PC-9 (cell line): ENCODE data around the gene POMGNT2. TPM values are rescaled to one million over a fixed set of nuclear protein-coding genes. Genes with fewer than 3 reads are reported as not detected.

ENCODE experiments used
- Bru-seq: library from RNA; stranded (reverse); fragments of 400-500 nt; gene quantifications from one replicate; lab custom pipeline; 2021; lab: Mats Ljungman, UMichigan
- BruChase-seq, 2 experiments: library from RNA; stranded (reverse); fragments of 400-500 nt; gene quantifications; one replicate each; lab custom pipeline; 2021; lab: Mats Ljungman, UMichigan
- BruUV-seq: library from RNA; stranded (reverse); fragments of 400-500 nt; replicated peaks from 2 replicates; lab custom pipeline; 2021; lab: Mats Ljungman, UMichigan
- CTCF ChIA-PET: fragments of 300-600 bp; sonication (Branson Sonifier 250); formaldehyde crosslinking; loops from one replicate; lab custom pipeline; 2022; ENCODE audit warnings: antibody characterized with exemption; lab: Charles Lee
- POLR2A ChIA-PET: fragments of 300-600 bp; sonication (Branson Sonifier 250); formaldehyde crosslinking; loops from one replicate; lab custom pipeline; 2022; ENCODE audit warnings: antibody characterized with exemption; ENCODE audit not compliant: unreplicated experiment; lab: Charles Lee
- DNase-seq, 2 experiments: peaks; one replicate each; pipeline versions ENCODE4 v3.0.0 to v3.0.0-alpha.2; 2015 to 2022; ENCODE audit warnings: mixed read lengths in 1 of 2
- H2AFZ ChIP-seq: fragments of 200-600 bp; sonication (generic); 2 replicates; pipeline ENCODE4 v1.8.1; 2017; ENCODE audit warnings: antibody characterized with exemption
- H3F3A ChIP-seq: fragments of 200-600 bp; sonication (generic); 2 replicates; pipeline ENCODE4 v1.8.1; 2017; ENCODE audit warnings: antibody characterized with exemption, mild to moderate bottlenecking, low read depth; ENCODE audit not compliant: insufficient read depth
- H3K27ac ChIP-seq: fragments of 200-600 bp; sonication (generic); 2 replicates; pipeline ENCODE4 v1.6.1; 2016; ENCODE audit warnings: mixed run types
- H3K27me3 ChIP-seq: fragments of 200-600 bp; sonication (generic); 2 replicates; pipeline ENCODE4 v1.6.1; 2016; ENCODE audit warnings: low read depth, mixed run types; ENCODE audit not compliant: insufficient read depth
- H3K36me3 ChIP-seq: fragments of 200-600 bp; sonication (generic); 2 replicates; pipeline ENCODE4 v1.6.1; 2016; ENCODE audit warnings: low read depth, mixed run types
- H3K4me1 ChIP-seq: fragments of 200-600 bp; sonication (generic); replicated peaks from 2 replicates; pipeline ENCODE4 v1.6.1; 2016; ENCODE audit warnings: mixed run types; ENCODE audit not compliant: insufficient read depth
- H3K4me2 ChIP-seq: fragments of 200-600 bp; sonication (generic); 2 replicates; pipeline ENCODE4 v1.6.1; 2017; ENCODE audit warnings: mixed run types
- H3K4me3 ChIP-seq: fragments of 200-600 bp; sonication (generic); 2 replicates; pipeline ENCODE4 v1.6.1; 2016; ENCODE audit warnings: mixed run types
- H3K79me2 ChIP-seq: fragments of 200-600 bp; sonication (generic); 2 replicates; pipeline ENCODE4 v1.6.1; 2017; ENCODE audit warnings: low read depth, mixed run types
- H3K9me2 ChIP-seq: fragments of 200-600 bp; sonication (generic); 2 replicates; pipeline ENCODE4 v1.8.1; 2017; ENCODE audit warnings: mild to moderate bottlenecking; ENCODE audit not compliant: insufficient read depth
- H3K9me3 ChIP-seq: fragments of 200-600 bp; sonication (generic); 2 replicates; pipeline ENCODE4 v1.8.1; 2016; ENCODE audit warnings: low read depth; ENCODE audit not compliant: insufficient read depth
- H4K20me1 ChIP-seq: fragments of 200-600 bp; sonication (generic); 2 replicates; pipeline ENCODE4 v1.8.1; 2017; ENCODE audit not compliant: insufficient read depth
- EZH2 ChIP-seq: fragments of 200-600 bp; sonication (generic); IDR thresholded peaks from 2 replicates; pipeline ENCODE4 v1.8.0; 2017; ENCODE audit warnings: antibody characterized with exemption, low read depth
- intact Hi-C: fragments of 100-400 bp; cut with micrococcal nuclease; formaldehyde crosslinking; loops from one replicate; pipeline ENCODE4 v1.10.0; 2022; ENCODE audit not compliant: unreplicated experiment
- long read RNA-seq: library from polyadenylated mRNA; stranded (forward); transcript quantifications from one replicate; pipeline ENCODE4 v2.0.0, GENCODE V29; 2022
- total RNA-seq: library from RNA; stranded (reverse); gene quantifications from 2 replicates; pipeline ENCODE4 v1.2.3, GENCODE V29; 2021
- TF ChIP-seq, protein P1 (sequence below): fragments of 200-600 bp; sonication (generic); conservative IDR thresholded peaks from 2 replicates; pipeline ENCODE4 v1.6.1; 2017; ENCODE audit warnings: mixed run types, antibody characterized with exemption, mild to moderate bottlenecking, moderate library complexity

POMGNT2 gene
- total RNA-seq (17.2 and 17.9 TPM in 2 replicates), Bru-seq, nascent RNA (percentile 57 among the genes with signal in this experiment), BruChase-seq, experiment 1, labeled RNA remaining after a 2-hour chase (percentile 48 among the genes with signal in this experiment), BruChase-seq, experiment 2, labeled RNA remaining after a 6-hour chase (percentile 57 among the genes with signal in this experiment)
- long read RNA-seq, transcript POMGNT2-201 (2 exons, 2,544 nt), result major isoform, 27 of 29 reads
- long read RNA-seq, partial matches to known transcripts, result 0 of 29 reads
- long read RNA-seq, other reads (novel, unspliced or antisense), result 2 of 29 reads

DNA sequence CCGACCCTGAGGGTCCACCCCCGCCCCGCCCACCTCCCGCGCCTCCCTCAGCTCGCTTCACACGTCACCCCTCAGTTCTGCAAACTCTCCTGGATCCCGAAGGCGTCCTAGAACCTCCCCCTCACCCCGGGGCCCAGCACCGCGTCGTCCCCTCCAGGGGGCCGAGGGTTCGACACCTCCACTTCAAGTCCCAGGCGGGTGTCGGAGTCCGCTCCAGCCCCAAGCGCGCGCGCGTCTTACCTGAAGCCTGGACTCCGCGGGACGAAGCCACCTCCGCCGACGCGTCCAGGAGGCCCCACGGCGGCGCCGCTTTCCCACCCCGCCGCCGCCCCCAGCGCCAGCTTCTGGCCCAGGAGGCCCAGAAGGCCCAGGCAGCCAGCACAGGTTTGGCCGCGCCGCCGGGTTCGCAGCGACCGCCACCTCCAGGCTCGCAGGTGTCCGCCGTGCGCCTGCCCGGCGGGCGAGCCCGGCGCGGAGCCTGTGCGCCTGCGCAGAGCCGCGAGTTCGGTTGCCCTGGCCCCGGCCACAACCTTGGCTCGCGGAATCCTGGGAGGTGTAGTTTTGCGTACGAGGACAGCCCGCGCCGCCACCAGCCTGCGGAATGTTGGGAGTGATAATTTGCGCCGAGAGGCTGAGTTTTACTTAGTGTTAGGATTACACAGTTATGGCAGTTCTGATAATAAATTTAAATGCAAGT, at the start of gene POMGNT2:
POMGNT2 (minus strand) TSS at position 484 of the 697 bp plus-strand sequence. CDS start 24,648 bp downstream, outside the sequence.
- no peak within 1 kb of the TSS for H3K27ac ChIP-seq

DNA sequence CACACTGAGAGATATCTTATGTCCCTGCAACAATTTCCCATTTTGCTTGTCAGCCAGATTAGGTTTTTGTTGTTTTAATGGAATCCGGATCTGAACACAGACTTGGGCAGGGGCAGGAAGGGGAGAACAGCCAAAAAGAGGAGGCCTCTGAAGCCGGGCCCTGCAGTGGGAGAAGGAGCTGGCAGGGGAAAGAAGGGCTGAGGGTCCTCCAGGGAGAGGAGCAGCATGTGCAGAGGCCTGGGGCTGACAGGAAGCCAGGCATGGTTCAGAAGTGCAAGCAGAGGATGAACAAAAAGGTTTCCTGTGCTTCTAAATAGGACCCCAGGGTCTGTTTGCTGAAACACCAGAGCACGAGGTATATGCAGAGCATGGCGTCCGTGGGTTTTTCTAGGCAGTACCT, 49.1 kb upstream of the POMGNT2 start:
- BruUV-seq, result no TSS peak
- POLR2A ChIA-PET, result no interaction called here
- DNase-seq, result no peak

More for the DNA sequence above, at the start of gene POMGNT2:
- H3K79me2 ChIP-seq, result peaks cover 17% of the 10 kb centered on the region
- peak within 1 kb of the TSS; percentile 76 for H3K4me3 ChIP-seq
- H3K4me2 ChIP-seq, result peak within 1 kb of the TSS; percentile 81
- no peaks in the 10 kb centered on the region for H3K9me3 ChIP-seq
- no peaks in the 10 kb centered on the region for H3F3A ChIP-seq
- peak; percentile 63 to 89 for DNase-seq
- no peaks in the 10 kb centered on the region for H4K20me1 ChIP-seq
- peaks cover 12% of the 10 kb centered on the region; the same call in 1 of the 2 replicates for H3K4me1 ChIP-seq
- ChIA-PET POLR2A (interaction anchor here (0.7 kb wide), 1 partner anchor 1212 kb away, joined by 4 read pairs; no protein-coding TSS in a partner anchor), CTCF (no interaction called here)
- intact Hi-C loops, result no loop called here
- no peaks in the 10 kb centered on the region for H3K27me3 ChIP-seq
- BruUV-seq, result no TSS peak
- TF ChIP-seq EZH2, result no peak
- TF ChIP-seq, protein P1, sequence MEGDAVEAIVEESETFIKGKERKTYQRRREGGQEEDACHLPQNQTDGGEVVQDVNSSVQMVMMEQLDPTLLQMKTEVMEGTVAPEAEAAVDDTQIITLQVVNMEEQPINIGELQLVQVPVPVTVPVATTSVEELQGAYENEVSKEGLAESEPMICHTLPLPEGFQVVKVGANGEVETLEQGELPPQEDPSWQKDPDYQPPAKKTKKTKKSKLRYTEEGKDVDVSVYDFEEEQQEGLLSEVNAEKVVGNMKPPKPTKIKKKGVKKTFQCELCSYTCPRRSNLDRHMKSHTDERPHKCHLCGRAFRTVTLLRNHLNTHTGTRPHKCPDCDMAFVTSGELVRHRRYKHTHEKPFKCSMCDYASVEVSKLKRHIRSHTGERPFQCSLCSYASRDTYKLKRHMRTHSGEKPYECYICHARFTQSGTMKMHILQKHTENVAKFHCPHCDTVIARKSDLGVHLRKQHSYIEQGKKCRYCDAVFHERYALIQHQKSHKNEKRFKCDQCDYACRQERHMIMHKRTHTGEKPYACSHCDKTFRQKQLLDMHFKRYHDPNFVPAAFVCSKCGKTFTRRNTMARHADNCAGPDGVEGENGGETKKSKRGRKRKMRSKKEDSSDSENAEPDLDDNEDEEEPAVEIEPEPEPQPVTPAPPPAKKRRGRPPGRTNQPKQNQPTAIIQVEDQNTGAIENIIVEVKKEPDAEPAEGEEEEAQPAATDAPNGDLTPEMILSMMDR, result no peak
- H2AFZ ChIP-seq, result peak within 1 kb of the TSS; percentile 95
- H3K9me2 ChIP-seq, result no peaks in the 10 kb centered on the region
- no peaks in the 10 kb centered on the region for H3K36me3 ChIP-seq

More for the DNA sequence above, 49.1 kb upstream of the POMGNT2 start:
- no peaks in the 10 kb centered on the region for H3K27me3 ChIP-seq
- no peak overlapping the region for H3K4me3 ChIP-seq
- no peak overlapping the region for H3K4me2 ChIP-seq
- no peaks in the 10 kb centered on the region for H3K9me2 ChIP-seq
- TF ChIP-seq, protein P1, result no peak
- TF ChIP-seq EZH2, result no peak
- no peaks in the 10 kb centered on the region for H3K9me3 ChIP-seq
- CTCF ChIA-PET, result no interaction called here
- no peak overlapping the region for H3K27ac ChIP-seq
- intact Hi-C loops, result loop anchor here (5.0 kb wide), 2 partner anchors 193 to 347 kb away; no protein-coding TSS in a partner anchor
- no peaks in the 10 kb centered on the region for H4K20me1 ChIP-seq
- no peaks in the 10 kb centered on the region for H3K36me3 ChIP-seq
- no peaks in the 10 kb centered on the region for H3K4me1 ChIP-seq
- H2AFZ ChIP-seq, result no peak overlapping the region
- H3F3A ChIP-seq, result no peaks in the 10 kb centered on the region
- H3K79me2 ChIP-seq, result no peaks in the 10 kb centered on the region
